IMR-90 (cell line): ENCODE data around the gene KLF9.

Source experiments
- MAFK ChIP-seq: IDR thresholded peaks from 2 replicates; pipeline ENCODE4 v1.6.1; 2012; ENCODE audit warnings: low read depth, low read length, improper control_type of control experiment
- POLR2A ChIP-seq: IDR thresholded peaks from 2 replicates; pipeline ENCODE4 v1.6.1; 2012; ENCODE audit warnings: mild to moderate bottlenecking, low read depth, low read length
- RCOR1 ChIP-seq: IDR thresholded peaks from 2 replicates; pipeline ENCODE4 v1.6.1; 2012; ENCODE audit warnings: mild to moderate bottlenecking, low read length, improper control_type of control experiment; ENCODE audit not compliant: insufficient replicate concordance
- TF ChIP-seq, protein P1 (sequence below): conservative IDR thresholded peaks from 2 replicates; pipeline ENCODE4 v1.5.1; 2012; ENCODE audit warnings: mild to moderate bottlenecking, low read depth, low read length, improper control_type of control experiment

- no peak for TF ChIP-seq POLR2A
- TF ChIP-seq MAFK = no peak
- TF ChIP-seq, protein P1, sequence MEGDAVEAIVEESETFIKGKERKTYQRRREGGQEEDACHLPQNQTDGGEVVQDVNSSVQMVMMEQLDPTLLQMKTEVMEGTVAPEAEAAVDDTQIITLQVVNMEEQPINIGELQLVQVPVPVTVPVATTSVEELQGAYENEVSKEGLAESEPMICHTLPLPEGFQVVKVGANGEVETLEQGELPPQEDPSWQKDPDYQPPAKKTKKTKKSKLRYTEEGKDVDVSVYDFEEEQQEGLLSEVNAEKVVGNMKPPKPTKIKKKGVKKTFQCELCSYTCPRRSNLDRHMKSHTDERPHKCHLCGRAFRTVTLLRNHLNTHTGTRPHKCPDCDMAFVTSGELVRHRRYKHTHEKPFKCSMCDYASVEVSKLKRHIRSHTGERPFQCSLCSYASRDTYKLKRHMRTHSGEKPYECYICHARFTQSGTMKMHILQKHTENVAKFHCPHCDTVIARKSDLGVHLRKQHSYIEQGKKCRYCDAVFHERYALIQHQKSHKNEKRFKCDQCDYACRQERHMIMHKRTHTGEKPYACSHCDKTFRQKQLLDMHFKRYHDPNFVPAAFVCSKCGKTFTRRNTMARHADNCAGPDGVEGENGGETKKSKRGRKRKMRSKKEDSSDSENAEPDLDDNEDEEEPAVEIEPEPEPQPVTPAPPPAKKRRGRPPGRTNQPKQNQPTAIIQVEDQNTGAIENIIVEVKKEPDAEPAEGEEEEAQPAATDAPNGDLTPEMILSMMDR = no peak
- TF ChIP-seq RCOR1 = no peak
Measured at GRCh38 chr9:70451765-70452164, 37.3 kb upstream of the KLF9 start.
